Activated CD8-positive, alpha-beta memory T cell treated with anti-CD3 and anti-CD28 coated beads for 36 hours (primary cell): ENCODE measurements around the gene TYW1B. TPM values are rescaled to one million over a fixed set of nuclear protein-coding genes. Genes with fewer than 3 reads are reported as not detected.
"Not testable (repeated sequence)": the region's sequence is repeated elsewhere in the genome, so short reads cannot be mapped to it uniquely, and the experiment has no call there.

ENCODE experiments used
- CTCF ChIA-PET: fragments of 350-600 bp; sonication (Branson Sonifier 250); formaldehyde crosslinking; loops from one replicate; lab custom pipeline; 2021; ENCODE audit warnings: antibody characterized with exemption; lab: Charles Lee
- POLR2A ChIA-PET: fragments of 350-600 bp; sonication (Branson Sonifier 250); formaldehyde crosslinking; loops from one replicate; lab custom pipeline; 2021; ENCODE audit warnings: antibody characterized with exemption; lab: Charles Lee
- total RNA-seq, 2 experiments: library from RNA; stranded (reverse); gene quantifications; one replicate each; pipeline ENCODE4 v1.2.3, GENCODE V29; 2021

Gene TYW1B
- total RNA-seq, 2 experiments from 2014 or later: 4.8 TPM

DNA sequence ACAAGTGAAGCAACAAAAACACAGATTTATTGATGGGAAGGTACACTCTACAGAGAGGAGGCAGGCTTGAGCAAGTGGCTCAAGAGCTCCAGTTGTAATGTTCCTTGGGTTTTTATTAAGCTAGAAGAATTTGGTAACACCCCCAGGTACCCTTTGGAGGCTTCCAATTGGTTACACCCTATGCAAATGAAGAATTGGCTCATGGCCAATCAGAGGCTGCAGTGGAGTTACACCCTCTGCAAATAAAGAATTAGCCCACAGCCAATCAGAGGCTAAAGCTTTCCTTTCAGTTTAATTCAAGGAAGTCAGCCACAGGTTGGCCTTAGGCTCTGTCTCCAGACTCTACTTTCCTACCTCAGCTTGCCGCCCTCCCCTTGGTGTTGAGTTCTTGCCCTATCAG, 10.3 kb downstream of the TYW1B start:
- POLR2A ChIA-PET, CTCF ChIA-PET: not testable (repeated sequence)

DNA sequence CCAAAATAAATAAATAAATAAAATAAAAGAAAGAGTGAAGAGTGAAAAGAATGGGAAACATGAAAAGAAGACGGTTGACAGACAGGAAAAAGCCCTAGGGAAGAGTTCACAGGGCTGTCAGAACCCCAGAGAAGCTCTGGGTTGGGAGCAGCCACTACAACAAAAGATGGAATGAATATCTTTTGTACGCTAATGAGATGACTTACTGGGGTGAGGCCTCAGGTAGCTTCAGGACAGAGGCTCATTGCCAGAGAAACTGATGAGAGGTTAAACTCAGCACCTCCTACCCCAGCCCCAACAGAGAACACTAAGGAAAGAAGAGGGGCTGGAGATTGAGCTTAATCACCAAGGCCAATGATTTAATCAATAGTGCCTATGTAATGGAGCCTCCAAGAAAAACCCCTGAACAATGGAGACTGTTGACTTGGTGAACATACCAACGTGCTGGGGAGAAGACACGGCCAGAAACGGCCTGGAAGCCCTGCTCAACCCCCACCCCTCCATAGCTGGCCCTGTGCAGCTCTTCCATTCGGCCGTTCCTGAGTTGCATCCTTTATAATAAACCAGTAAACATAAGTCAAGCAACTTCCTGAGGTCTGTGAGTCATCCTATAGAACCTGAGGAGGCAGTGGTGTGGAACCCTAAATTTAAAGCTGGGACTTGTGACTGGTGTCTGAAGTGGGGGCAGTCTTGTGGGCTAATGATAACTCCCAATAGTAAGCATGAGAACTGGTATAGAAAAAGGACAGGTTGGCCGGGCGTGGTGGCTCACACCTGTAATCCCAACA, 11.4 kb downstream of the TYW1B start:
- CTCF ChIA-PET, POLR2A ChIA-PET: not testable (repeated sequence)

DNA sequence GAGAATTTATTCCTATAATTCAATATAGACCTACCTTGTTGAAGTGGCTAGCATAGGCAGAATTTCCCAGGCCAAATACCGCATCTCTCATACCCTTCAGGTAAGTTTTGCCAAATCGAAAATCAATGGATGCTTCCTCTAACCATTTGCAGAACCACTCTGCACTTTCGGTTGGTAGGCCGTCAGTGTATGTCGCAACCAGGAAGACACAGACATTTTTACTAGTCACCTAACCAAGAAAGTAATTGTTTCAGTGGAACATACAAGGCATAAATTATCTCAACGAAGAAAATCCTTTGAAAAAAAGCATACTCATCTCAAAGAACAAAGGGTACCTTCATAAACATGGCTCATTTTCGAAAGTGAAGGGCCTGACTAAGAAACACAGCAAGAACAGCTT, 17.6 kb downstream of the TYW1B start:
- CTCF ChIA-PET: not testable (repeated sequence)

GRCh38 chr7:72808511-72808910, 19.5 kb downstream of the TYW1B start:
- POLR2A ChIA-PET: interaction anchor here (0.6 kb wide), 1 partner anchor 24 kb away, joined by 3 read pairs; no protein-coding TSS in a partner anchor
- CTCF ChIA-PET: not testable (repeated sequence)

More for the DNA sequence above, 17.6 kb downstream of the TYW1B start:
- POLR2A ChIA-PET: not testable (repeated sequence)

DNA sequence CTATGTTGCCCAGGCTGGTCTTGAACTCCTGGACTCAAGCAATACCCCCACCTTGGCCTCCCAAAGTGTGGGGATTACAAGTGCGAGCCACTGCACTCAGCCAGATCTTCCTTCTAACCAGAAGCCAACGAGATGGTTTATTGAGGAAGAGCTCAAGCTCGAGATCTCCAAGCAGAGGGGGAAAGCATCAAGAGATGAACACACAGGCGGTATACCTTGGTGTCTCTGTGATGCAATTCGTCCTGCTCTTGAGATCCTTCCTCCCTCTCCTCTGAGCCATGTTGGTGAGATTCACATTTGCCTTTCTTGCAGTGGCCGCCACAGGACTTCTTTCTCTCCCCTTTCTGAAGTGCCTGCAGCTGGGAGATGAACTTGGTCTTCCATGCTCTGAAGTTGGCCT, 21.1 kb downstream of the TYW1B start:
- CTCF ChIA-PET, POLR2A ChIA-PET: not testable (repeated sequence)

DNA sequence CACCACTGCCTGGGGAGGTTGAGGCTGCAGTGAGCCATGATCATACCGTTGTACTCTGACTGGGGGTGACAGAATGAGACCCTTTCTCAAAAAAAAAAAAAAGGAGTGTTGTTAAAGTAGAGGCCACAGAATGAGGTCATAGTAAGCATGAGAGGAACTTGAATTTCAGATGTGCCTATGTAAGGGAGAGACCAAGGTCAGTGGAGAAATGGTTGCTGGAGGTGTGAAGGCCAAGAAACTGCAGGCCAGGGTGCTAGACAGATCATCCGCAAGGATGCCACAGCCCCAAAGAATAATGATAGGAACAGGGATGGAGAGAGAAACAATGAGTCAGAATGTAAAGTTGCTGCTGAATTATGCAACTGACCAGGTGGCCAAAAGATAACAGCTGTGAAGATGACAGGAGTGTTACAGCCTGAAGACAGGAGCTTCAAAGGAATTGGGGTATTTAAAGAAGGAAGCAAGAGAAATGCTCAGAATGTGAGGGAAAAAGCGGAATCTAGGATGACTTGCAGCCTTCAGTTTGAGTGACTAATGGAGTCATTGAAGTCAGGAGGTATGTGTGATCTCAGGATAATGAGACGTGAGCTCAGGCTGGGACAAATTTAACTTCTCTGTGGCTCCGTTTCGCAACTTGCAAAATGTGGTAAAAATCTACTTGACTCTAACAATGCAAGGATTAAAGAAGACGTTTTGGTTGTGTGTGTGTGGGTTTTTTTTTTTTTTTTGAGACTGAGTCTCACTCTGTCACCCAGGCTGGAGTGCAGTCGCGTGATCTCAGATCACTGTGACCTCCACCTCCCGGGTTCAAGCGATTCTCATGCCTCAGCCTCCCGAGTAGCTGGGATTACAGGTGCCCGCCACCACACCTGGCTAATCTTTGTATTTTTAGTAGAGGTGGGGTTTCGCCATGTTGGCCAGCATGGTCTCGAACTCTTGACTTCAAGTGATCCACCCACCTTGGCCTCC, 22.2 kb downstream of the TYW1B start:
- CTCF ChIA-PET: no interaction called here
- POLR2A ChIA-PET: no interaction called here

- CTCF ChIA-PET, POLR2A ChIA-PET: not testable (repeated sequence)
These were observed 24.2 kb downstream of the TYW1B start for GRCh38 chr7:72803778-72804177.

DNA sequence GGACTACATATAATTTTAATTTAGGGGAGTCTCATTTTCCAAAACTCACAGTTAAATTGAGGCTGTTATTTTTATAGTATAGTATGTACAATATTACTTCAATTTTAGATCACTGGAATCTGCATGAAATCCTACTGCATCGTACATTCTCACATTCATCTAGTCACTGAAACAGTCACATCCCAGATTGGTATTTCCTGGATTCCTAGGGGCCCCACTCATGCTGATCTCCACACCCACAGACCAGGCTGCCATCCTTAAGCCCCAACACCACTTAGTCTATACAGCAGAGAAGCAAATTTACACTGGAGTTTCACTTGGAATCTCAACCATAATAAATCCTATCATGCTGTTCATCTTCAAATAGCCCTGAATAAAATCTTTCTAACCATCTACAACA, 26.4 kb downstream of the TYW1B start:
- CTCF ChIA-PET, POLR2A ChIA-PET: not testable (repeated sequence)

DNA sequence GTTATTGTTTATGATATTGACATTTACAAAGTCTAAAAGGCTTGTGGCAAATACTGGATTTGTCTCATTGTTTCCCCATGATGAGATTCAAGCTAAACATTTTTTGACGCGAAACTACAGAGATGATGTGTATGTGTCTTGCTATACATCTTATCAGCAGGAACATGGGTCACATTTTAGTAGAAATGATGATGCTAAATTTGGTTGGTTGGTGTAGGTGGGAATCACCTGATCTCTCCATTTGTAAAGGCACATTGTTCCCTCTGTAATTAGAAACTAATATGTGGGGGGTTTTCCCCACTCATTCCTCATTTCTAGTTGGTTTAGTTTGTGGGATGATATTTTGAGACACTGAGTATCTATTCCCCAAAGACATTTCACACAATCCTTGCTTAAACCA, 32.6 kb downstream of the TYW1B start:
- CTCF ChIA-PET, POLR2A ChIA-PET: not testable (repeated sequence)

- POLR2A ChIA-PET: no interaction called here
- CTCF ChIA-PET: no interaction called here
These were observed 34.2 kb downstream of the TYW1B start for GRCh38 chr7:72793791-72794190.

- POLR2A ChIA-PET, CTCF ChIA-PET: not testable (repeated sequence)
These were observed 37.3 kb downstream of the TYW1B start for GRCh38 chr7:72790698-72791060.

- POLR2A ChIA-PET: not testable (repeated sequence)
- CTCF ChIA-PET: interaction anchor here (0.7 kb wide), 1 partner anchor 1793 kb away, joined by 3 read pairs; no protein-coding TSS in a partner anchor
These were observed 37.8 kb downstream of the TYW1B start for GRCh38 chr7:72790048-72790697.

DNA sequence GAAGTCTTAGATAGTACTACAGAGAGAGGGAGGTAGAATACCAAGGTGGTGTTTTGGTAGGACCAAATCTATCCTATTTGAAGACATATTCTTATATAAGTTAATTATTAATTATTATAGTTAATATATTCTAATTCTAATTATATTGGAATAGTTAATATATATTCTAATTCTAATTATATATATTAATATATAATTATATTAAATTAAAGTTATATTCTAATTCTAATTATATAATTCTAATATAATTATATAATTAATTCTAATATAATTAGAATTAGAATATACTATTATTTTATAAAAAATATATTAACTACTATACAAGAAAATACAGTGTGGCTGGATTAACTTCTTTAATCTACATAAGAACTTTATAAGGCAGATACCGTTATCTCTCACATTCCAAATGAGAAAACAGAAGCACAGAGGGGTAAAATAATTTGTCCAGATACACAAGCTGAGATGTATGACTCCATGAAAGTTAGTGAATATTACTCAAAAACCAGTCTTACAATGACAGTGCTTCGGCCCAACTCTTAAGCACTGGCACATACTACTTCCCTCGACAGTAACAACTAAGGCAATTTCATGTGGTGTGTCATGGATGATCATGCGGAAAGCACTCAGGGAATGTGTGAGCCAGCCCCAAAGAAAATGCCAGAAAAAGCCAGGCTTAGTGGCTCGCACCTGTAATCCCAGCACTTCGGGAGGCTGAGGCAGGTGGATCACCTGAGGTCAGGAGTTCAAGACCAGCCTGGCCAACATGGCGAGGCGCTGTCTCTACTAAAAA, 42.6 kb downstream of the TYW1B start:
- POLR2A ChIA-PET: no interaction called here
- CTCF ChIA-PET: no interaction called here

DNA sequence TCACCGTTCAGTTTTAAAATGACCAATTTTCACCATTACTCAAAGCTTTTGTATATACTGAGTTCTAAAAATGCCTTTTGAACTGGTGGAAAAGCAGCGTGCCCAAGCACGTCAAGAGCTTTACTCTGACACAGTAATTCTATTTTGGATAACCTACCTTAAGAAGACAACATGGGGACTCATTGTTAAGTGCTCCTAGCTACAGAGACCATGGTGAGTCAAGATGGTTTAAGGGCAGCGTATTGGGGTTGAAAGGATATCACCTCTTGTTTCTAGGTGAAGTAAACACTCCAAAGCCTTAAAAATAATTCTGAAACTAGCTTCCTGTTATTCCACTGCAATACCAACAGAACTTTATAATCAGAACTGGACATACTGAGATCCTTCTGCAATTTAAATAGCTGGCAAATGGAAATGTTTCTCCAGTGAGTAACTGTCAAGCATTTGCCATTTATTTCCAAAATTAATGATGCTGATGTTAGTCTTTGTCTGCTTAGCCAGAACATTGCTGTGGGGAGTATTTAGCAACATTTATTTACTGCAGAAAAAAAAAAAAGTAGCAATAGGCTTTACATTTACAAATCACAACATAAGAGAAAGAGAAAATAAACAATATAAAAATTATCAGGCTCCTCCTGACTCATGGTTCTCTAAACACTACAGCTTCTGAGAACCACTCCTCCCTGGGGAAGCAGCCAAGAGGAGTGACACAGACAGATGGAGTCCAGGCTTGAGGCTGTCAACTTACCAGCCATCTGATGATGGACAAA, 44.2 kb downstream of the TYW1B start:
- POLR2A ChIA-PET: interaction anchor here (0.6 kb wide), 1 partner anchor 24 kb away, joined by 3 read pairs; no protein-coding TSS in a partner anchor
- CTCF ChIA-PET: not testable (repeated sequence)

DNA sequence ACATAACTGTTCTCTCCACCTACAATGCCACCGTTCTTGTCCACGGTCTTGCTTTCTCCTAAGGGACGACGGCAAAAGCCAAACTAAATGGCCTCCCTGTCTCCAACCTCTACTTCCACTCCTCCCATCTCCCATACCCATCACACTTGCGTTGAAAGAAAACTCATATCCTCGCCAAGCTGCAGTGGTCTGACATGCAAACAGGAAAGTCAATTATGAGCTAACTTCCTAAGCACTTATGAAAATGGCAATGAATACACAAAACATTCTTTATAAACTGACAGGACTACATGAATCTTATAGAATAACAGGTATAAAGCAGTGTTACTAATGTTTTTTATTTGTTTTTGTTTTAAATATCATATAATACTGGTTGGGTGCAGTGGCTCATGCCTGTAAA, 46.4 kb downstream of the TYW1B start:
- CTCF ChIA-PET: no interaction called here
- POLR2A ChIA-PET: no interaction called here

DNA sequence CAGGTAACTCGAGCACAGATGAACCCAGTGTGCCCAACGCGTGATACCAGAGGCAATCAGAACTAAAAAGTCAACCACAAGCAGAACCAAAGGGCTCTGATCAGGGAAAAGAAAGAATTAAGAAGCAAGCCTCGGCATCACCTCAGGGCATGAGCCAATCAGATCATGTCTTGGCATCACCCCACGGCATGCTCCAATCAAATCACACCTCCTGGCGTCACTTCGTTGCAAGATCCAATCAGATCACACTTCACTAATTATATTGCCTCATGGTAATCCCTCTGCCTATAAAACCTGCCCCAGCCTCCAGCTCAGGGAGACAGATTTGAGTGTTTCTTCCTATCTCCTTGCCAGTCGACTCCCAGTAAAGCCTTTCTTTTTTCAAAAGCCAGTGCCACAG, 46.8 kb downstream of the TYW1B start:
- ChIA-PET CTCF (no interaction called here), POLR2A (no interaction called here)

DNA sequence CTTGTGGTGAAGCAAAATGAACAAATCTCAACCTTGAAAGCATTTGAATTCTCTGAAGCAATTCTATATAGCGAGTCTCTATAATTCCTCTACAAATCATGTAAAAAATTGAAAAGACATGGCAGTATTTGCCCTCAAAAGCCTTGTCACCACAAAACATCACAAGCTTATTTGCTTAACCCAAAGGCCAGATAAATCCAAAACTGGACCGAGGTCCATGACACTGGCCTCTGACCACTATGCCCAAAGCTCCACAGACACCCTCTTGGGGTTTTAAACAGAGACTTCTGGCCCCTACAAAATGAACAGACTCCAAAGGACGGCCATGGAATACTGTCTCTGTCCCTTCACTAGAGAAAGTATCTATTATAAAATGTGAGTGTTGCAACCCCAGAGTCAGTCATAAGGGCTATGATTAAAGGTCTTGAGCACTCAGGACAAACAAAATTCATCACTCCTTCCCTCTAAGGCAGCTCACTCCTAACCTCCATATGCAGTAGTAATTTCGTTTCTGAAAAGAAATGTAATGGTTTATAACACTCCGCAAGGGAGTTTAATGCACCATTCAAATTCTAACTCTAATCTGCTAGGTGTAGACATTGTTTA, 47.6 kb downstream of the TYW1B start:
- CTCF ChIA-PET, POLR2A ChIA-PET: not testable (repeated sequence)

DNA sequence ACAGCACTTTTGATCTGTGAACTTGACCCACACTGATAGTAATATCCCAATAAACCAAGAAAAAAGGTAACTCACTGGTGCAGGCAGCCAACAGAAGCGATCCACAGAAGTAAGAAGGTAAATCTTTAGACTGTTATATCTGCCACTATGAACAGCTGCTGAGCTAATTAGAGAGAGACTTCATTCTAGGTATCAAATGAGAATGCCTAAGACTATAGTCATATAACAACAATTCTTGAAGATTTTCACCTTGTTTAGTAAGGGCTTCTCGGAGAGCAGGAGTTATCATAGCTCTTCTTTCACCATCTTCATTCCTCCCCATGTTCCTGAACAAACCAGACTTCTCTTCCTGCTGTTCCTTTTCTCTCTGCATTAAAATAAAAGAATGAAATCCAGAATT, 50.8 kb downstream of the TYW1B start:
- CTCF ChIA-PET, POLR2A ChIA-PET: not testable (repeated sequence)
